ENCODE data around the gene CCDC47.

Gene CCDC47

DNA sequence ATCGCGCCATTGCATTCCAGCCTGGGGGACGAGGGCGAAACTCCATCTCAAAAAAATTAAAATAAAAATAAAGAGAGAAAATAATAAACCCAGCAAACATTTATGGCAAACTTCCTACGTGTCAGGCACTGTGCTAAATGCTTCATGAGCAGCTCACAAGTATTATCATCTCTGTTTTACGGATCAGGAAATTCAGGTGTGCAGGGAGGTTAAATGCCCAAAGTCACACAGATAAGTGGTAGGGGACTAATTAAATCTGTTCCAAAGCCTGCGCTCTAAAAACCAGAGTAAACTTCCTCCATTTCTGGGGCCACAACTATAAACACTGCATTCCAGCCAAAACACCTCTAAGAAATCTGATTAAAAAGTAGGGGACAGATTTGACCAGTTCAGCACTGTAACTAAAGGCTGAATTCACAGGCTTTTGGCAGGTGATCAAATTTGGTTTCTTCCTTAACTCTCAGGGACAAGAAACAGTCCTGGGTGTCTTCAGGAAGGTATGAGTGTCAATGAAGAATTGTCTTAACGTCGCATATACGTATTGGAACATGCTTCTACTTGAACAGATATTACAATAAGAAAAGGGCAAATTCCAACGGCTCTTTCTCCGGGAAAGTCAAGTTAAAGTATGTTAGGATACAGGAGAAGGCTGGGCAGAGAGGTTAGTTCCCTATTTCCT, 32.8 kb downstream of the CCDC47 start:
- TF ChIP-seq ARNTL (CRISPR knock-in tag; IDR thresholded peaks at IDR 0.05; ENCODE audit: borderline replicate concordance, low read depth) (no peak), TOX (CRISPR knock-in tag; IDR thresholded peaks at IDR 0.05; ENCODE audit: borderline replicate concordance) (no peak), OSR1 (CRISPR knock-in tag; IDR thresholded peaks at IDR 0.05) (no peak), RARB (CRISPR knock-in tag; IDR thresholded peaks at IDR 0.05) (no peak), ZFP30 (CRISPR knock-in tag; IDR thresholded peaks at IDR 0.05) (no peak), ZFP3 (CRISPR knock-in tag; IDR thresholded peaks at IDR 0.05) (no peak), TCF4 (CRISPR knock-in tag; IDR thresholded peaks at IDR 0.05; ENCODE audit: borderline replicate concordance) (no peak), ZNF70 (CRISPR knock-in tag; IDR thresholded peaks at IDR 0.05) (no peak), ZNF8 (CRISPR knock-in tag; IDR thresholded peaks at IDR 0.05) (no peak), GLIS3 (CRISPR knock-in tag; IDR thresholded peaks at IDR 0.05) (no peak), BACH2 (CRISPR knock-in tag; IDR thresholded peaks at IDR 0.05; ENCODE audit: borderline replicate concordance) (no peak), CSDC2 (CRISPR knock-in tag; IDR thresholded peaks at IDR 0.05) (no peak), ESRRG (CRISPR knock-in tag; IDR thresholded peaks at IDR 0.05) (no peak)
- TF ChIP-seq, protein P1, sequence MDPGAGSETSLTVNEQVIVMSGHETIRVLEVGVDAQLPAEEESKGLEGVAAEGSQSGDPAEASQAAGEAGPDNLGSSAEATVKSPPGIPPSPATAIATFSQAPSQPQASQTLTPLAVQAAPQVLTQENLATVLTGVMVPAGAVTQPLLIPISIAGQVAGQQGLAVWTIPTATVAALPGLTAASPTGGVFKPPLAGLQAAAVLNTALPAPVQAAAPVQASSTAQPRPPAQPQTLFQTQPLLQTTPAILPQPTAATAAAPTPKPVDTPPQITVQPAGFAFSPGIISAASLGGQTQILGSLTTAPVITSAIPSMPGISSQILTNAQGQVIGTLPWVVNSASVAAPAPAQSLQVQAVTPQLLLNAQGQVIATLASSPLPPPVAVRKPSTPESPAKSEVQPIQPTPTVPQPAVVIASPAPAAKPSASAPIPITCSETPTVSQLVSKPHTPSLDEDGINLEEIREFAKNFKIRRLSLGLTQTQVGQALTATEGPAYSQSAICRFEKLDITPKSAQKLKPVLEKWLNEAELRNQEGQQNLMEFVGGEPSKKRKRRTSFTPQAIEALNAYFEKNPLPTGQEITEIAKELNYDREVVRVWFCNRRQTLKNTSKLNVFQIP (CRISPR knock-in tag; IDR thresholded peaks at IDR 0.05; ENCODE audit: borderline replicate concordance, low read depth), result no peak
- TF ChIP-seq, protein P2, sequence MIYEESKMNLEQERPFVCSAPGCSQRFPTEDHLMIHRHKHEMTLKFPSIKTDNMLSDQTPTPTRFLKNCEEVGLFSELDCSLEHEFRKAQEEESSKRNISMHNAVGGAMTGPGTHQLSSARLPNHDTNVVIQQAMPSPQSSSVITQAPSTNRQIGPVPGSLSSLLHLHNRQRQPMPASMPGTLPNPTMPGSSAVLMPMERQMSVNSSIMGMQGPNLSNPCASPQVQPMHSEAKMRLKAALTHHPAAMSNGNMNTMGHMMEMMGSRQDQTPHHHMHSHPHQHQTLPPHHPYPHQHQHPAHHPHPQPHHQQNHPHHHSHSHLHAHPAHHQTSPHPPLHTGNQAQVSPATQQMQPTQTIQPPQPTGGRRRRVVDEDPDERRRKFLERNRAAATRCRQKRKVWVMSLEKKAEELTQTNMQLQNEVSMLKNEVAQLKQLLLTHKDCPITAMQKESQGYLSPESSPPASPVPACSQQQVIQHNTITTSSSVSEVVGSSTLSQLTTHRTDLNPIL (CRISPR knock-in tag; IDR thresholded peaks at IDR 0.05; ENCODE audit: low read depth), result no peak
- ATAC-seq, result no peak; the same call in 2 of the 3 replicates

DNA sequence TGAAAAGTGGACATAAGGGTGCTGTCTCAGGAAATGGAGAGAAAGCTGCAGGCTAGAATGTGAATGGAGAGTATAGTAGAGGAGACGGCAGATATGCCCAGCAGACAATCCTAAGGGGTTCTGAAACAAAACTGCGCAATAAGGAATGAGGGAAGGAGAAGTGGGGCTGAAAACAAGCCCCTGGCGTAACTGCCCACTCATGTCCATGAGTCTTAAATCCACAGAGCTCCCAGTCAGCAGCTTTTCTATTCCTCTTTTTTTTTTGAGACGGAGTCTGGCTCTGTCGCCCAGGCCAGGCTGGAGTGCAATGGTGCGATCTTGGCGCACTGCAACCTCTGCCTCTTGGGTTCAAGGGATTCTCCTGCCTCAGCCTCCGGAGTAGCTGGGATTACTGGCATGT, 37.7 kb downstream of the CCDC47 start:
- no peak for ATAC-seq
- TF ChIP-seq TOX (CRISPR knock-in tag; IDR thresholded peaks at IDR 0.05; ENCODE audit: borderline replicate concordance) (no peak), PPARA (CRISPR knock-in tag; IDR thresholded peaks at IDR 0.05; ENCODE audit: borderline replicate concordance) (no peak), ZNF70 (CRISPR knock-in tag; IDR thresholded peaks at IDR 0.05) (no peak), ZFP30 (CRISPR knock-in tag; IDR thresholded peaks at IDR 0.05) (no peak), ZC3H10 (CRISPR knock-in tag; IDR thresholded peaks at IDR 0.05) (no peak), GLIS3 (CRISPR knock-in tag; IDR thresholded peaks at IDR 0.05) (no peak), CSDC2 (CRISPR knock-in tag; IDR thresholded peaks at IDR 0.05) (no peak), ZNF8 (CRISPR knock-in tag; IDR thresholded peaks at IDR 0.05) (no peak), OSR1 (CRISPR knock-in tag; IDR thresholded peaks at IDR 0.05) (no peak), ISL1 (CRISPR knock-in tag; IDR thresholded peaks at IDR 0.05) (no peak), ZNF565 (CRISPR knock-in tag; conservative IDR thresholded peaks at IDR 0.05; ENCODE audit: low read depth) (no peak)
- TF ChIP-seq, protein P3, sequence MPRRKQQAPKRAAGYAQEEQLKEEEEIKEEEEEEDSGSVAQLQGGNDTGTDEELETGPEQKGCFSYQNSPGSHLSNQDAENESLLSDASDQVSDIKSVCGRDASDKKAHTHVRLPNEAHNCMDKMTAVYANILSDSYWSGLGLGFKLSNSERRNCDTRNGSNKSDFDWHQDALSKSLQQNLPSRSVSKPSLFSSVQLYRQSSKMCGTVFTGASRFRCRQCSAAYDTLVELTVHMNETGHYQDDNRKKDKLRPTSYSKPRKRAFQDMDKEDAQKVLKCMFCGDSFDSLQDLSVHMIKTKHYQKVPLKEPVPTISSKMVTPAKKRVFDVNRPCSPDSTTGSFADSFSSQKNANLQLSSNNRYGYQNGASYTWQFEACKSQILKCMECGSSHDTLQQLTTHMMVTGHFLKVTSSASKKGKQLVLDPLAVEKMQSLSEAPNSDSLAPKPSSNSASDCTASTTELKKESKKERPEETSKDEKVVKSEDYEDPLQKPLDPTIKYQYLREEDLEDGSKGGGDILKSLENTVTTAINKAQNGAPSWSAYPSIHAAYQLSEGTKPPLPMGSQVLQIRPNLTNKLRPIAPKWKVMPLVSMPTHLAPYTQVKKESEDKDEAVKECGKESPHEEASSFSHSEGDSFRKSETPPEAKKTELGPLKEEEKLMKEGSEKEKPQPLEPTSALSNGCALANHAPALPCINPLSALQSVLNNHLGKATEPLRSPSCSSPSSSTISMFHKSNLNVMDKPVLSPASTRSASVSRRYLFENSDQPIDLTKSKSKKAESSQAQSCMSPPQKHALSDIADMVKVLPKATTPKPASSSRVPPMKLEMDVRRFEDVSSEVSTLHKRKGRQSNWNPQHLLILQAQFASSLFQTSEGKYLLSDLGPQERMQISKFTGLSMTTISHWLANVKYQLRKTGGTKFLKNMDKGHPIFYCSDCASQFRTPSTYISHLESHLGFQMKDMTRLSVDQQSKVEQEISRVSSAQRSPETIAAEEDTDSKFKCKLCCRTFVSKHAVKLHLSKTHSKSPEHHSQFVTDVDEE (CRISPR knock-in tag; IDR thresholded peaks at IDR 0.05), result no peak
- TF ChIP-seq, protein P4, sequence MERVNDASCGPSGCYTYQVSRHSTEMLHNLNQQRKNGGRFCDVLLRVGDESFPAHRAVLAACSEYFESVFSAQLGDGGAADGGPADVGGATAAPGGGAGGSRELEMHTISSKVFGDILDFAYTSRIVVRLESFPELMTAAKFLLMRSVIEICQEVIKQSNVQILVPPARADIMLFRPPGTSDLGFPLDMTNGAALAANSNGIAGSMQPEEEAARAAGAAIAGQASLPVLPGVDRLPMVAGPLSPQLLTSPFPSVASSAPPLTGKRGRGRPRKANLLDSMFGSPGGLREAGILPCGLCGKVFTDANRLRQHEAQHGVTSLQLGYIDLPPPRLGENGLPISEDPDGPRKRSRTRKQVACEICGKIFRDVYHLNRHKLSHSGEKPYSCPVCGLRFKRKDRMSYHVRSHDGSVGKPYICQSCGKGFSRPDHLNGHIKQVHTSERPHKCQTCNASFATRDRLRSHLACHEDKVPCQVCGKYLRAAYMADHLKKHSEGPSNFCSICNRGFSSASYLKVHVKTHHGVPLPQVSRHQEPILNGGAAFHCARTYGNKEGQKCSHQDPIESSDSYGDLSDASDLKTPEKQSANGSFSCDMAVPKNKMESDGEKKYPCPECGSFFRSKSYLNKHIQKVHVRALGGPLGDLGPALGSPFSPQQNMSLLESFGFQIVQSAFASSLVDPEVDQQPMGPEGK (CRISPR knock-in tag; IDR thresholded peaks at IDR 0.05; ENCODE audit: borderline replicate concordance), result no peak
- TF ChIP-seq, protein P5, sequence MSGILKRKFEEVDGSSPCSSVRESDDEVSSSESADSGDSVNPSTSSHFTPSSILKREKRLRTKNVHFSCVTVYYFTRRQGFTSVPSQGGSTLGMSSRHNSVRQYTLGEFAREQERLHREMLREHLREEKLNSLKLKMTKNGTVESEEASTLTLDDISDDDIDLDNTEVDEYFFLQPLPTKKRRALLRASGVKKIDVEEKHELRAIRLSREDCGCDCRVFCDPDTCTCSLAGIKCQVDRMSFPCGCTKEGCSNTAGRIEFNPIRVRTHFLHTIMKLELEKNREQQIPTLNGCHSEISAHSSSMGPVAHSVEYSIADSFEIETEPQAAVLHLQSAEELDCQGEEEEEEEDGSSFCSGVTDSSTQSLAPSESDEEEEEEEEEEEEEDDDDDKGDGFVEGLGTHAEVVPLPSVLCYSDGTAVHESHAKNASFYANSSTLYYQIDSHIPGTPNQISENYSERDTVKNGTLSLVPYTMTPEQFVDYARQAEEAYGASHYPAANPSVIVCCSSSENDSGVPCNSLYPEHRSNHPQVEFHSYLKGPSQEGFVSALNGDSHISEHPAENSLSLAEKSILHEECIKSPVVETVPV (CRISPR knock-in tag; IDR thresholded peaks at IDR 0.05), result no peak
- TF ChIP-seq, protein P1 (CRISPR knock-in tag; IDR thresholded peaks at IDR 0.05; ENCODE audit: borderline replicate concordance, low read depth), result no peak
- TF ChIP-seq, protein P2 (CRISPR knock-in tag; IDR thresholded peaks at IDR 0.05; ENCODE audit: low read depth), result no peak
